Pancreas (tissue), 10 donors: ENCODE data around the gene USF2. TPM values are rescaled to one million over a fixed set of nuclear protein-coding genes. Genes with fewer than 3 reads are reported as not detected.
"Not testable (repeated sequence)": the region's sequence is repeated elsewhere in the genome, so short reads cannot be mapped to it uniquely, and the experiment has no call there.

Source experiments
- ATAC-seq, 4 donors: fragments of 200-7000 bp; cut with Tn5 transposase; one replicate each; pipeline versions ENCODE4 v1.8.0 to v1.9.1; 2020; ENCODE audit warnings: mild to moderate bottlenecking in 4 of 4, moderate library complexity in 4 of 4
- DNase-seq, 6 donors: peaks; one replicate each; pipeline ENCODE4 v3.0.0-alpha.2; 2020
- FAIRE-seq: peaks from 2 replicates; lab custom pipeline; 2012; peaks lifted over from hg19 to GRCh38; lab: Jason Lieb, UNC
- H3K27ac ChIP-seq, 4 donors: fragments of 200-600 bp; sonication (generic); 1 replicate in 3 of 4; 2 replicates in 1 of 4; pipeline versions ENCODE4 v1.5.0 to v1.8.0; 2020
- H3K27me3 ChIP-seq, 4 donors: fragments of 200-600 bp; one replicate each; pipeline ENCODE4 v1.8.0; 2021
- H3K36me3 ChIP-seq, 3 donors: fragments of 200-600 bp; sonication (generic) in 1 of 3; one replicate each; pipeline versions ENCODE4 v1.5.0 to v1.8.0; 2020 to 2021
- H3K4me1 ChIP-seq, 3 donors: fragments of 200-600 bp; one replicate each; pipeline ENCODE4 v1.8.0; 2021
- H3K4me3 ChIP-seq, 4 donors: fragments of 200-600 bp; sonication (generic) in 2 of 4; one replicate each; pipeline versions ENCODE4 v1.5.0 to v1.8.0; 2020 to 2021
- H3K9me3 ChIP-seq, 4 donors: fragments of 200-600 bp; one replicate each; pipeline ENCODE4 v1.8.0; 2021
- WGBS, 2 donors: extraction: QIAGEN DNeasy Blood & Tissue Kit; methylation state at CpG; one replicate each; pipeline ENCODE4 v1.1.7; 2013; 5-methylcytosine and 5-hydroxymethylcytosine counted together
- intact Hi-C, 3 donors: fragments of 100-400 bp; cut with DNase I; formaldehyde crosslinking; loops; one replicate each; pipeline versions ENCODE4 v1.11.1 to v1.14.2; 2022
- polyA plus RNA-seq, 2 donors: library from polyadenylated mRNA; stranded (reverse); fragments of 200-250 nt; gene quantifications; one replicate each; pipeline ENCODE4 v1.2.3, GENCODE V29; 2013
- total RNA-seq, 6 donors: library from RNA; stranded (reverse); fragmentation: NEBNext Ultra II Directional in 4 of 6; extraction: Animal tissue kit (Norgen Biotek cat#: 25700) in 4 of 6; gene quantifications; one replicate each; pipeline versions ENCODE4 v1.2.1 to v1.2.4, GENCODE V29; 2021 to 2023
- TF ChIP-seq, protein P1 (sequence below), 4 donors: fragments of 200-600 bp; sonication (generic) in 3 of 4; IDR thresholded peaks; one replicate each; pipeline versions ENCODE4 v1.5.0 to v1.8.0; 2021; ENCODE audit warnings: antibody characterized with exemption in 4 of 4
- donor health status: healthy with polysubstance abuse.
- donor health status: DM: no; HTN: no; CAD: no; lungs with moderate emphysema.
- donor health status: DM: no; HTN: no; CAD: no.
- donor health status: control.
- donor health status: control.
- donor health status: Bipolar disorder and iron deficiency.
- donor health status: DM: yes; HTN: yes; CAD: no.
- donor health status: DM: no; HTN: no; CAD: no.
- donor health status: DM: no; HTN: no; CAD: no.
- donor health status: DM: yes; HTN: yes; CAD: no.

The USF2 gene, protein sequence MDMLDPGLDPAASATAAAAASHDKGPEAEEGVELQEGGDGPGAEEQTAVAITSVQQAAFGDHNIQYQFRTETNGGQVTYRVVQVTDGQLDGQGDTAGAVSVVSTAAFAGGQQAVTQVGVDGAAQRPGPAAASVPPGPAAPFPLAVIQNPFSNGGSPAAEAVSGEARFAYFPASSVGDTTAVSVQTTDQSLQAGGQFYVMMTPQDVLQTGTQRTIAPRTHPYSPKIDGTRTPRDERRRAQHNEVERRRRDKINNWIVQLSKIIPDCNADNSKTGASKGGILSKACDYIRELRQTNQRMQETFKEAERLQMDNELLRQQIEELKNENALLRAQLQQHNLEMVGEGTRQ
- total RNA-seq (10 to 100 TPM; 46.4 to 84.9 (median 59.8) TPM), polyA plus RNA-seq (100 to 1,000 TPM; 106 to 112 TPM)

DNA sequence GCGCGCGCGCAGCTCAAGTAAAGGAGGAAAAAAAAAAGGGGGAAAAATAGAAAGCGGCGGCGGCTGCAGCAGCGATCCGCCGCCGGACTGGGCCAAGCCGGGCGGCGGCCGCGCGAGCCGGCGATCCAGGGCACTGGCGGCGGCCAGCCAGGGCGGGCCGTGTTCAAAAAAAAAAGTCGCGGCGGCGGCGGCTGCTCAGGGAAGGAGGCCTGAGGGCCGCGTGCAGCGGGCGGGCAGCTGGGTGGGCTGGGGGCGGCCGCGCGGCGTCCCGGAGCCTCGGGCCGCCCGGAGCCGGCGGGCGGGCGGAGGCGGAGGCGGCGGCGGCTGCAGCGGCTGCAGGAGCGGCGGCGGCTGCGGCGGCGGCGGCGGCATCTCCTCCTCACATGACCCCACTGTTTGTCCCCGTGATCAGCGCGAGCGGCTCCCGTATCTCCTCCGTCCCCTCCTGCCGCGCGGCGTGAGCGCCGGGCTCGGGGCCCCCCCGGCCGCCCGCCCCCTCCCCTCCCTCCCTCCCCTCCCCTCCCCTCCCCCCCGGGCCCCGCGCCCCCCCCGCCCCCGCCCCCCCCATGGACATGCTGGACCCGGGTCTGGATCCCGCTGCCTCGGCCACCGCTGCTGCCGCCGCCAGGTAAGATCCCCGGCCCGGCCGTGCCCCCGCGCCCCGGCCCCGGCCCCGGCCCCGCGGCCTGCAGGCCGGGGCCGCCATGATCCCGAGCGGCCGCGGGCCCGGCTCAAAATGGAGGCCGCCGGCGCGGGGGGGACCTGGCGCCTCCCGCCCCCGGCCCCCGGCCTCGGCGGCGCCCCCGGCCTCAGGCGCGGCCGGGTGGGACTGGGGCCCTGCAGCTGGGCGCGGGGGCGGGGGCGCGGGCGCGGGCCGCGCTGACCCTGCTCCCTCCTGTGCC lies at the start of gene USF2:
USF2 (plus strand) TSS at position 427 of the 902 bp plus-strand sequence; CDS start at position 567, 140 bp downstream.
- ATAC-seq (peak in 2 of 4 donors; percentile 23 to 25), DNase-seq (peak; percentile 74 to 91 (median 83)), FAIRE-seq (no peak)
- peak within 1 kb of the TSS; percentile 48 to 73 (median 65) for H3K4me3 ChIP-seq
- TF ChIP-seq, protein P1, sequence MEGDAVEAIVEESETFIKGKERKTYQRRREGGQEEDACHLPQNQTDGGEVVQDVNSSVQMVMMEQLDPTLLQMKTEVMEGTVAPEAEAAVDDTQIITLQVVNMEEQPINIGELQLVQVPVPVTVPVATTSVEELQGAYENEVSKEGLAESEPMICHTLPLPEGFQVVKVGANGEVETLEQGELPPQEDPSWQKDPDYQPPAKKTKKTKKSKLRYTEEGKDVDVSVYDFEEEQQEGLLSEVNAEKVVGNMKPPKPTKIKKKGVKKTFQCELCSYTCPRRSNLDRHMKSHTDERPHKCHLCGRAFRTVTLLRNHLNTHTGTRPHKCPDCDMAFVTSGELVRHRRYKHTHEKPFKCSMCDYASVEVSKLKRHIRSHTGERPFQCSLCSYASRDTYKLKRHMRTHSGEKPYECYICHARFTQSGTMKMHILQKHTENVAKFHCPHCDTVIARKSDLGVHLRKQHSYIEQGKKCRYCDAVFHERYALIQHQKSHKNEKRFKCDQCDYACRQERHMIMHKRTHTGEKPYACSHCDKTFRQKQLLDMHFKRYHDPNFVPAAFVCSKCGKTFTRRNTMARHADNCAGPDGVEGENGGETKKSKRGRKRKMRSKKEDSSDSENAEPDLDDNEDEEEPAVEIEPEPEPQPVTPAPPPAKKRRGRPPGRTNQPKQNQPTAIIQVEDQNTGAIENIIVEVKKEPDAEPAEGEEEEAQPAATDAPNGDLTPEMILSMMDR (IDR thresholded peaks at IDR 0.05), result no peak
- no peaks in the 10 kb centered on the region for H3K27me3 ChIP-seq
- 1% methylated on average over 44 to 118 of the region's 126 CpGs for WGBS, 2 donors
- H3K4me1 ChIP-seq, result peaks cover 13 to 16% (median 15%) of the 10 kb centered on the region in 3 donors
- peaks cover 0 to 26% (median 9%) of the 10 kb centered on the region in 3 donors for H3K36me3 ChIP-seq
- H3K9me3 ChIP-seq, result no peaks in the 10 kb centered on the region
- intact Hi-C loops, result loop anchor here in 1 of 3 donors (5.0 kb wide), 1 partner anchor 116 kb away; the partner anchor contains the start of gene FXYD5
- peak within 1 kb of the TSS; percentile 80 to 95 (median 90) for H3K27ac ChIP-seq

DNA sequence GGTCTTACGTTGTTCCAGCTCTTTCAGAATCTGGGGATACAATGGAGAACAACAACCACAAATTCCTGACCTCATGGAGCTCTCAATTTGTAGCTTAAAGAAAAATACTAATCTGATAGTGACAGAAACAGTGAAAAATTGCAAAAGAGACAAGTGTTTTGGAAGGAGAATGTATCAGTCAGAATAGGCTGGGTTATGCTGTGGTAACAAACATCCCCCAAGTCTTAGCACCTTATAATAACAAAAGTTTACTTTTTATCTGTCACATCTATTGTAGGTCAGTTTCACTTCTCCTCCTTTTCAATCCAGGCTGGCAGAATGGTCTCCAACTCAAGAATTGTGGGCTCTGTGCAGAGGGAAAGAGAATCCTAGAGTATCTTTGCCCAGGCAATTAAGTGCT lies 49.8 kb upstream of the USF2 start:
- intact Hi-C loops, result no loop called here

DNA sequence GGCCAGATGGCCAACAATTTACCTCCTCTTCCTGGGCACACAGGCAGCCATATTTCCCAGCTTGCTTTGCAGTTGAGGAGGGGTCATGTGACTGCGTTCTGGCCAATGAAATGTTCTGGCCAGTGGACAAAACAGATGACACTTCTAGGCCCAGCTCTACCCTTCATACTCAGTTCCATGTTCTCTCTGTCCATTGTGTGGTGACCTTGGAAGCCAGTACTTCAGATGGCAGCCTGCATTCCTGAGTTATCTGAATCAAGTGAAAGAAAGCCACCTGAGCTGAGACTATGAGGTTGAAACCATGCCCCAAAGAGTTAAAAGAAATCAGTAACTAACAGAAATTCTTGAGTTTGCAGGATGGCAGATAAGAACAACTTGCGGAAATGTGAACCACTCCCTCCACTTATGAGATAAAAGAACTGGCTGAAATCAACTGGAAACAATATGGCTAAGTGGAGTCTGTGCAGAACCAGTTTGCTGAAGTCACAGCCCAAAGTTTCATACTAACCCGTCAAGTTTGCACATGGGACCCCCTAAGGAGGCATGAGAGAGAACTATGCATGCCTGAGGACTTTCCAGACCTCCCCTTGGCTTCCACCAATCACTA lies 48.3 kb upstream of the USF2 start:
- intact Hi-C loops, result no loop called here
- FAIRE-seq (no peak), DNase-seq (no peak), ATAC-seq (peak in 1 of 4 donors; percentile 30)
- WGBS, 2 donors, result 35 to 36% methylated on average over 3 of the region's 3 CpGs
- no peaks in the 10 kb centered on the region for H3K36me3 ChIP-seq
- no peaks in the 10 kb centered on the region for H3K9me3 ChIP-seq
- no peaks in the 10 kb centered on the region for H3K27me3 ChIP-seq
- TF ChIP-seq, protein P1 (IDR thresholded peaks at IDR 0.05), result no peak
- H3K4me1 ChIP-seq, result no peaks in the 10 kb centered on the region
- no peak overlapping the region for H3K27ac ChIP-seq
- no peak overlapping the region for H3K4me3 ChIP-seq

More for the DNA sequence above, 49.8 kb upstream of the USF2 start:
- Histone ChIP-seq H3K9me3 (no peaks in the 10 kb centered on the region), H3K27ac (no peak overlapping the region), H3K4me1 (peaks cover 0 to 5% (median 0%) of the 10 kb centered on the region in 3 donors), H3K27me3 (no peaks in the 10 kb centered on the region), H3K4me3 (no peak overlapping the region), H3K36me3 (no peaks in the 10 kb centered on the region)
- DNase-seq (no peak), FAIRE-seq (no peak), ATAC-seq (no peak)
- TF ChIP-seq, protein P1 (IDR thresholded peaks at IDR 0.05), result no peak
- 83 to 87% methylated on average over 1 of the region's 1 CpG for WGBS, 2 donors

DNA sequence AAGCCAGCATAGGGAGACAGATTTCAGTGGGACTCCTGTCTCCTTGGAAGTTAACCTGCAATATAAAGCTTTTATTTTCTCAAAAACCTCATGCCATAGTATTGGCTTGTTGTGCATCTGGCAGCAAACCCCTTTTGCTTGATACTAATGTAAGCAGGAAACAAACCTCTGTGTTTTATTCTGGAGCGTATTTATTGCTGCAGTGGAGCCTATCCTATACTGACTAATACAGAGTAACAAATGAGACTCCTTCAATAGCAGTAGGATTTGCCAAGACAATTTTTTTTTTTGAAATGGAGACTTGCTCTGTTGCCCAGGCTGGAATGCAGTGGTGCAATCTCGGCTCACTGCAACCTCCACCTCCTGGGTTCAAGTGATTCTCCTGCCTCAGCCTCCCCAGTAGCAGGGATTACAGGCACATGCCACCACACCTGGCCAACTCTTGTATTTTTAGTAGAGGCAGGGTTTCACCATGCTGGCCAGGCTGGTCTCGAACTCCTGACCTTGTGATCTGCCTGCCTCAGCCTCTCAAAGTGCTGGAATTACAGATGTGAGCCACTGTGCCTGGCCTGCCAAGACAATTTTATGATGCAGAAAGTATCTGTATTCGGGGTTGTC lies 47.7 kb upstream of the USF2 start:
- H3K27me3 ChIP-seq, FAIRE-seq, ATAC-seq, DNase-seq, H3K4me3 ChIP-seq, intact Hi-C loops, H3K27ac ChIP-seq, H3K9me3 ChIP-seq, H3K4me1 ChIP-seq, H3K36me3 ChIP-seq: not testable (repeated sequence)
- 90 to 91% methylated on average over 4 of the region's 4 CpGs for WGBS, 2 donors
